ENCODE measurements around the gene EIF2S3.
"Not testable (repeated sequence)": the region's sequence is repeated elsewhere in the genome, so short reads cannot be mapped to it uniquely, and the experiment has no call there.

Gene EIF2S3

DNA sequence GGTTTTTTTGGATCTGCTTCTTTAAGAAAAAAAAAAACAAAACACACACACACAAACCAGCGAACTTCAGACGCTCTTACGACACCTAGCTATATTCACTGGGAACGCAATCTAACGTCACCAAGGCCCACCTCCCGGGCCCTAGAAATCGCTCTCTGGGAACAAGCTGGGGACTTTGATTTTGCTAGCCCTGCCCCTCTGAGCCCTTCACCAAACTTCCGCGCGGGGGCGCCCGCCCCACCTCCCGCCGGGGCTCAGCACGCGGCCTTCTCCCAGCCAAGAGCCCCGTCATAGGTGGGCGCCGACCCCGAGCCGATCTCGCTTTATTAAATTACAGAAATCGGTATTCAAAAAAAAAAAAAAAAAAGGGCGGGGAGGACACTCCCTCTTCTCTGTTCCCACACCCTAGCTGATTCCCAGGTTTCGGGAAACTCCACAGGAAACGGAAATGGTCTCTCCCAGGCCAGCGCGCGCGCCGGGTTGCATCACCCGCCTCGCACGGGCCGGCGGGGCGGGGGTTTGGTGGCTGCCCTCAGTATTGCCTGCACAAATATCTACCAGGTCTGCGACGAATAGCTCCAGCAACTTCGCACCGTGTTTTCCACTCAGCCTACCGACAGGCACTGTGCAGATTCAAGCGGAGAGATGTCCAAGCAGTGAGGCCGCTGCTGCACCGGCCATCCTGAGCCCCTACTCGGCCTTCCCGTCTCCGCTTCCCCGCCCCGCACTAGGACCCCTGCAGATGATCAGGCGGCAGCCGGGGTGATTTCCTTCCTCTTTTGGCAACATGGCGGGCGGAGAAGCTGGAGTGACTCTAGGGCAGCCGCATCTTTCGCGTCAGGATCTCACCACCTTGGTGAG is at the start of gene EIF2S3:
TSS of gene EIF2S3 (plus strand) at position 775 of the 861 bp plus-strand sequence. CDS start at position 788, 13 bp downstream.
- in situ Hi-C loops (cut with MboI; ENCODE audit: low sequenced_read_pairs): no loop called here

GRCh38 chrX:24005028-24005427 is 49.7 kb upstream of the EIF2S3 start:
- in situ Hi-C loops (cut with MboI; ENCODE audit: low sequenced_read_pairs): no loop called here

GRCh38 chrX:24005867-24006266 is 48.9 kb upstream of the EIF2S3 start:
- in situ Hi-C loops (cut with MboI; ENCODE audit: low sequenced_read_pairs): no loop called here

GRCh38 chrX:24012266-24012665 is 42.5 kb upstream of the EIF2S3 start:
- in situ Hi-C loops (cut with MboI; ENCODE audit: low sequenced_read_pairs): no loop called here

GRCh38 chrX:24014388-24015018 is 40.3 kb upstream of the EIF2S3 start:
- in situ Hi-C loops (cut with MboI; ENCODE audit: low sequenced_read_pairs): no loop called here

DNA sequence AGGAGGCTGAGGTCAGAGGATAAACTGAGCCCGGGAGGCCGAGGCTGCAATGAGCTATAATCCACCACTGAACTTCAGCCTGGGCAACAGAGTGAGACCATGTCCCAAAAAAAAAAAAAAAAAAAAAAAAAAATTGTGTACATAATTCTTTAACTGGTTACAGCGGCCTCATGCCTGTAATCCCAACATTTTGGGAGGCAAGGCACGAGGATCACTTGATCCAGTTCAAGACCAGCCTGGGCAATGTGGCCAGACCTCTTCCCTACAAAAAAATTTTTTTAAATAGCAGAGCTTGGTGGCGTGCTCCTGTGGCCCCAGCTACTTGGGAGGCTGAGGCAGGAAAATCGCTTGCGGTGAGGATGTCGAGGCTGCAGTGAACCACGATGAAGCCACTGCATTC is 37.1 kb upstream of the EIF2S3 start:
- in situ Hi-C loops (cut with MboI; ENCODE audit: low sequenced_read_pairs): no loop called here

- in situ Hi-C loops (cut with MboI; ENCODE audit: low sequenced_read_pairs): no loop called here
Measured at GRCh38 chrX:24018809-24019208, 35.9 kb upstream of the EIF2S3 start.

GRCh38 chrX:24019448-24019847 is 35.3 kb upstream of the EIF2S3 start:
- in situ Hi-C loops (cut with MboI; ENCODE audit: low sequenced_read_pairs): no loop called here

GRCh38 chrX:24020306-24020876 is 34.4 kb upstream of the EIF2S3 start:
- in situ Hi-C loops (cut with MboI; ENCODE audit: low sequenced_read_pairs): no loop called here

DNA sequence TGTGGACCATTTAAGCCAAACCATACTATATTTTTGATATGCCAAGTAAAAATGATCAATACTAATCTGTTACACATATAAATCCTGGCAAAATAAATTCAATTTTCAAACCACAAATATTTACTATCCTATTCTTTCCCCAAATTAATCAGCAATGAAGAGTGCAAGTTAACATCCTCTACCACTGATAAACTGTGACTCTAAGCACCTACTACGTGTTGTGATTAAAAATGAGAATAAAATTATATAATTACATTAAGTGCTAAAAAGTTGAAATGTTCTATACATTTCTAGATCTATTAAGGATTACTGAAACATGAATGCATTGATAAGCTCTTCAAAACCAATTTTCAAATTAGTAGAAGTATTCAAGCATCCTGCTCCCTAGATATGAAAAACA is 31.2 kb upstream of the EIF2S3 start:
- in situ Hi-C loops (cut with MboI; ENCODE audit: low sequenced_read_pairs): no loop called here

- in situ Hi-C loops (cut with MboI; ENCODE audit: low sequenced_read_pairs): no loop called here
Measured at GRCh38 chrX:24023972-24024669, 30.6 kb upstream of the EIF2S3 start.

- in situ Hi-C loops (cut with MboI; ENCODE audit: low sequenced_read_pairs): no loop called here
Measured at GRCh38 chrX:24024819-24025740, 29.7 kb upstream of the EIF2S3 start.

- in situ Hi-C loops (cut with MboI; ENCODE audit: low sequenced_read_pairs): no loop called here
Measured at GRCh38 chrX:24025741-24026403, 28.9 kb upstream of the EIF2S3 start.

DNA sequence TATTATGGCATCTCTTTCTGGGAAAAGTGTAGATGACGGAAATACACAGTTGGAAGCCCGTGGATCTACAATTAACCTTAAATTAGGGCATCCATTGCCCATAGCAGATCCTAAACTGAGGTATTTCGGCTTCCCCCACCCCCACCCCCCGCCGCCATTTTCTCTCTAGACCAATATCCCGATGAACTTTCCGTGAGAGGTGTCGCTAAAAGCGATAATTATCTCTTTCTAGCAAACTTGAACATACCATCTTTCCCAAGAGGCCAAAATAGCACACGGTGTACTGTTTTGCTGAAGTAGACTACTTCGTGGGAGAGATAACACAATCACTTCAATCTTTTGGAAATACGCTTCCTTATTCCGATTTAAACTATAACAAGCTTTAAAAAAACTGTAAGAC is 28.3 kb upstream of the EIF2S3 start:
- in situ Hi-C loops (cut with MboI; ENCODE audit: low sequenced_read_pairs): no loop called here

DNA sequence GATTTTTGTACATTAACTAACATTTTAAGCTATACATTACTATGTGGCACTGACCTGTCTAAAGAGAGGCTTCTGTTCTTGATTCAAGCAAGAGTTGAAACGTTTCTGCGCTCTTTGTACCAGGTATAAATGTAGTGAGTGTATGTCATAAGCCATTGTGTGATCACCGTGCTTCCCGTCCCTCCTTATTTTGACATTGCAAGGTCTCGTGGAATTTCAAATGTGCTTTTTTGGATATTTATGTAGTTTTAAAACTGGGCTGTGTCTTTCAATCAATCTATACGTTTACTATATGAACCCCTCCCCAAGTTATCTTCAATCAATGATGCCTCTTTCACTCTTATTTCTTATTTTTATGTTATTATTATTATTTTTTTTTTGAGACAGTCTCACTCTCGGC is 27.7 kb upstream of the EIF2S3 start, which contains the start of gene KLHL15:
TSS of gene KLHL15 (minus strand) at position 101 of the 400 bp plus-strand sequence. CDS start 20,493 bp downstream, outside the sequence.
- in situ Hi-C loops (cut with MboI; ENCODE audit: low sequenced_read_pairs): no loop called here

DNA sequence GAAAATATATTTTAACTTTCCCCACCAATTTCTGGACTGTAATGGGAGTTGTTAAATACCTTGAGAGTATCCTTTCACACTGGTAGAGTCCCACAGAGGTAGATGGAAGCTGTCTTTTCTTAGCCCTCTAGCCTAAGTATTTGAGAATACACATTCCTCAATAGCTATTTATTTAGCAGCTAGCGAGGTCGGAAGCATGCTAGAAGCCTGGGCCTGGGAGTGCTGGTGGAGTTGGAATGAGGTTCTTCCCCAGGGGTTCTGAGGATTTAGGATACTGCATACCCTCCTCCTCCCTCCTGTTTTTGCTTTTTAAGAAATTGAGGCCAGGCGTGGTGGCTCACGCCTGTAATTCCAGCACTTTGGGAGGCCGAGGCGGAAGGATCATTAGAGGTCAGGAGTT is 26.8 kb upstream of the EIF2S3 start:
- in situ Hi-C loops (cut with MboI; ENCODE audit: low sequenced_read_pairs): no loop called here

DNA sequence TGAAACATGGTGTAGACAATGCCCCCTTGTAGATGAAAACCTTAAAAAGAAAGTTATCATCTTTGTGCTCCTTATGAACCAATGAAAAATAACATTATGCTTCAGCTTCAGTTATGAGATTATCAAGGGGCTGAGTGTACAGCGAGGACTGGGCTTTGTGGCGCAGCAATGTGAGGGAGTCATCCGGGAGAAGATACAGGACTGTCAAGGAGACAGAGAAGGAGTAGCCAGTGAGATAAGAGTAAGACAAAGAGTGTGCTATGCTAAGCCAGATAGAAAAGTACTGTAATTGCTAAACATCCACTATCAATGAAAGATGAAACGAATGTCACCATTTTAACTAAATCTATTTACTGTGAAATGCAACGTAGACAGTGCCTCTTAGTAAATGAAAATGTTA is 24.2 kb upstream of the EIF2S3 start:
- in situ Hi-C loops (cut with MboI; ENCODE audit: low sequenced_read_pairs): no loop called here

GRCh38 chrX:24034485-24034884 is 20.3 kb upstream of the EIF2S3 start:
- in situ Hi-C loops (cut with MboI; ENCODE audit: low sequenced_read_pairs): no loop called here

GRCh38 chrX:24037729-24038128 is 17.0 kb upstream of the EIF2S3 start:
- in situ Hi-C loops (cut with MboI; ENCODE audit: low sequenced_read_pairs): no loop called here

DNA sequence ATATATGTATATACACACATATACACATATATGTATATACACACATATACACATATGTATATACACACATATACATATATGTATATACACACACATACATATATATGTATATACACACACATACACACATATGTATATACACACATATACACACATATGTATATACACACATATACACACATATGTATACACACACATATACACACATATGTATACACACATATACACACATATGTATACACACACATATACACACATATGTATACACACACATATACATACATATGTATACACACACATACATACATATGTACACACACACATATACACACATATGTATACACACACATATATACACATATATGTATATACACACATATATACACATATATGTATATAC is 8.7 kb upstream of the EIF2S3 start:
- in situ Hi-C loops (cut with MboI; ENCODE audit: low sequenced_read_pairs): not testable (repeated sequence)

Measured in HL-60/S4 treated with retinoic acid at 250 ng/mL for 4 days and 3 days (cell line).